Transverse colon (tissue), 3 donors: Measurements from ENCODE around the gene AGO3.

Experiments used
- CTCF ChIP-seq, 5 experiments: fragments of 200-600 bp in 3 of 5; fragments of 450-650 bp in 2 of 5; sonication (generic) in 3 of 5; IDR thresholded peaks; 1 replicate in 2 of 5; 2 replicates in 3 of 5; pipeline ENCODE4 v1.5.1; 2016 to 2017; ENCODE audit warnings: antibody characterized with exemption in 5 of 5, inconsistent platforms in 3 of 5, mild to moderate bottlenecking in 2 of 5, moderate library complexity in 1 of 5
- EP300 ChIP-seq: sonication (generic); formaldehyde crosslinking; IDR thresholded peaks from one replicate; pipeline ENCODE4 v1.6.1; 2017; ENCODE audit warnings: antibody characterized with exemption, low read depth

GRCh38 chr1:35947547-35947946 is 16.6 kb downstream of the AGO3 start:
- TF ChIP-seq CTCF (IDR thresholded peaks at IDR 0.05): no peak
- TF ChIP-seq EP300: no peak
